ENCODE data around the gene HPS6. TPM values are rescaled to one million over a fixed set of nuclear protein-coding genes. Genes with fewer than 3 reads are reported as not detected.
A peak's percentile ranks its signal among the peaks of the same experiment; 100 is the strongest.

HPS6 gene
- total RNA-seq, 2 donors from 2014 or later = 26.1 to 35.9 TPM

- 91% methylated on average over 2 of the region's 2 CpGs for WGBS
- Histone ChIP-seq H3K27ac (no peak overlapping the region), H3K27me3 (replicated peaks; ENCODE audit: insufficient read depth) (no peaks in the 10 kb centered on the region), H3K9me3 (no peaks in the 10 kb centered on the region), H3K4me3 (no peak overlapping the region), H3K4me1 (replicated peaks) (no peaks in the 10 kb centered on the region), H3K36me3 (peaks cover 7 to 37% of the 10 kb centered on the region in 2 donors)
- DNase-seq (ENCODE audit: low spot score) = no peak
- intact Hi-C loops (cut with DNase I) = no loop called here
- TF ChIP-seq CTCF (IDR thresholded peaks at IDR 0.05) (no peak), POLR2AphosphoS5 (IDR thresholded peaks at IDR 0.05) (no peak), POLR2A (IDR thresholded peaks at IDR 0.05) (no peak)
These were observed 41.8 kb downstream of the HPS6 start for GRCh38 chr10:102106998-102107397.

DNA sequence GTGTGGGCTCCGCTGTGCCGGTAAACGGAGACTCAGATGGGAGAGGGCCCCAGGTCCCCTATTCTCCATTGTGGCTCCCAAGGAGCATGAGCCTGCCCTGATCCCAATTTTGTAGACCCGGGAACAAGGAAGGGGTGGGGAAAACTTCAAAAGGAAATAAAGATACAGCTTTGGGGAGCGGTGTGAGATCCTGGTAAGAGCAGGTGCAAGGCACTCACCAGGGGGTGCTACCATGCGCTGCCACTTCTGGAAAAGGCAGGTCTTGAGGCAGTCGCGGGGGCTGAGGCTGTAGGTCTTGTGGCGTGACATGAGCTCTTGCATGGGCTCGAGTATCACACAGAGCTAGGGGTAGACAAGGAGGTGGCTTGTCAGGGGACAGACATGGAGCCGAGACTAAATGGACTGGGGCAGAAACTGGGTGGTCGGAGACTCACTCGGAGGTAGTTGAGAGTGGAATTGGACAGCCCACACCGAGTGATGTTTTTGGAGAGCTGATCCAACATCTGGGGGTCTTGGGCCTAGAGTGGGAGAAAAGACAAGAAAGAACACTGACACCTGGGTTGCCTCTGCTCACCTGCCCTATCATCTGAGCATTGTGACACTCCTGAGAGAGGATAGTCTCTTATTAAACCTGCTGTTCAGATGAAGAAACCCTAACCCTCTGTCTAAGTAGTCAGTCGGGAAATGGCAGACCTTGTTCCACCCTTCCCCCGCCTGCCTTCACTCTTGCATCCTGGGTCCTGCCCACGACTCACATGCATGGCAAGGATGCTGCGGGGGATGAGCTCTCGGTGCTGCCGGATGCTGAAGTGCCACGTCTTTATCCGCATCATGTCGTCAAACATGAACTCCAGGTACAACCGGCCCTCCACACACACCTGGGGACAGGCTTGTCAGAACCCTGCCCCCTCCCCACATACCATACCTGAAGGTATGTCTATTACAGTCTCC is 44.3 kb downstream of the HPS6 start:
- Histone ChIP-seq H3K9me3 (no peaks in the 10 kb centered on the region), H3K4me3 (no peak overlapping the region), H3K27ac (no peak overlapping the region), H3K36me3 (peaks cover 7 to 37% of the 10 kb centered on the region in 2 donors), H3K4me1 (replicated peaks) (peaks cover 10% of the 10 kb centered on the region), H3K27me3 (replicated peaks; ENCODE audit: insufficient read depth) (no peaks in the 10 kb centered on the region)
- 86% methylated on average over 24 of the region's 24 CpGs for WGBS
- TF ChIP-seq POLR2A (IDR thresholded peaks at IDR 0.05) = no peak
- TF ChIP-seq POLR2AphosphoS5 (IDR thresholded peaks at IDR 0.05) = no peak
- DNase-seq (ENCODE audit: low spot score) = no peak
- intact Hi-C loops (cut with DNase I) = loop anchor here (5.0 kb wide), 1 partner anchor 42 kb away; the partner anchor contains the start of gene HPS6

- Histone ChIP-seq H3K9me3 (no peaks in the 10 kb centered on the region), H3K4me3 (no peak overlapping the region), H3K36me3 (peaks cover 7 to 37% of the 10 kb centered on the region in 2 donors), H3K4me1 (replicated peaks) (peaks cover 14% of the 10 kb centered on the region), H3K27ac (no peak overlapping the region), H3K27me3 (replicated peaks; ENCODE audit: insufficient read depth) (no peaks in the 10 kb centered on the region)
- intact Hi-C loops (cut with DNase I) = loop anchor here (5.0 kb wide), 1 partner anchor 44 kb away; the partner anchor contains the start of gene HPS6
- TF ChIP-seq POLR2A (IDR thresholded peaks at IDR 0.05) (no peak), CTCF (IDR thresholded peaks at IDR 0.05) (no peak), POLR2AphosphoS5 (IDR thresholded peaks at IDR 0.05) (no peak)
- DNase-seq (ENCODE audit: low spot score) = no peak
- WGBS = 88% methylated on average over 12 of the region's 12 CpGs
These were observed 46.1 kb downstream of the HPS6 start for GRCh38 chr10:102111276-102111675.

- WGBS = 41% methylated on average over 3 of the region's 3 CpGs
- Histone ChIP-seq H3K36me3 (peaks cover 7 to 37% of the 10 kb centered on the region in 2 donors), H3K27ac (no peak overlapping the region), H3K27me3 (replicated peaks; ENCODE audit: insufficient read depth) (no peaks in the 10 kb centered on the region), H3K4me1 (replicated peaks) (peaks cover 22% of the 10 kb centered on the region), H3K9me3 (no peaks in the 10 kb centered on the region), H3K4me3 (no peak overlapping the region)
- intact Hi-C loops (cut with DNase I) = loop anchor here (5.0 kb wide), 1 partner anchor 45 kb away; the partner anchor contains the start of gene HPS6
- no peak for DNase-seq (ENCODE audit: low spot score)
- TF ChIP-seq POLR2AphosphoS5 (IDR thresholded peaks at IDR 0.05) (no peak), POLR2A (IDR thresholded peaks at IDR 0.05) (no peak), CTCF (IDR thresholded peaks at IDR 0.05) (no peak)
These were observed 47.2 kb downstream of the HPS6 start for GRCh38 chr10:102112210-102112817.

GRCh38 chr10:102113261-102113955 is 48.3 kb downstream of the HPS6 start:
- Histone ChIP-seq H3K9me3 (no peaks in the 10 kb centered on the region), H3K36me3 (peaks cover 5 to 29% of the 10 kb centered on the region in 2 donors), H3K4me3 (peak overlapping the region; percentile 72 to 79), H3K4me1 (replicated peaks) (peaks cover 33% of the 10 kb centered on the region), H3K27ac (peak overlapping the region; percentile 89 to 92), H3K27me3 (replicated peaks; ENCODE audit: insufficient read depth) (no peaks in the 10 kb centered on the region)
- no peak for TF ChIP-seq POLR2AphosphoS5 (IDR thresholded peaks at IDR 0.05)
- TF ChIP-seq POLR2A (IDR thresholded peaks at IDR 0.05) = no peak
- no peak for TF ChIP-seq CTCF (IDR thresholded peaks at IDR 0.05)
- DNase-seq (ENCODE audit: low spot score) = peak; percentile 28
- intact Hi-C loops (cut with DNase I) = loop anchor here (5.0 kb wide), 1 partner anchor 46 kb away; the partner anchor contains the start of gene HPS6
- WGBS = 19% methylated on average over 7 of the region's 7 CpGs

Data from prostate gland (tissue), 2 donors.